Esophagus squamous epithelium (tissue), 4 donors: Measurements from ENCODE around the gene C8G.

Source experiments
- POLR2A ChIP-seq, 4 donors: fragments of 450-650 bp; IDR thresholded peaks; one replicate each; pipeline ENCODE4 v1.6.1; 2017; ENCODE audit warnings: antibody characterized with exemption in 4 of 4, mild to moderate bottlenecking in 4 of 4, moderate library complexity in 3 of 4
- TF ChIP-seq, protein P1 (sequence below), 6 experiments: fragments of 450-650 bp in 4 of 6; fragments of 200-600 bp in 2 of 6; sonication (generic) in 2 of 6; IDR thresholded peaks; one replicate each; pipeline ENCODE4 v1.5.1; 2016 to 2019; ENCODE audit warnings: antibody characterized with exemption in 6 of 6, mild to moderate bottlenecking in 4 of 6, moderate library complexity in 4 of 6

GRCh38 chr9:136942881-136943230 is 2.2 kb upstream of the C8G start:
- TF ChIP-seq, protein P1, sequence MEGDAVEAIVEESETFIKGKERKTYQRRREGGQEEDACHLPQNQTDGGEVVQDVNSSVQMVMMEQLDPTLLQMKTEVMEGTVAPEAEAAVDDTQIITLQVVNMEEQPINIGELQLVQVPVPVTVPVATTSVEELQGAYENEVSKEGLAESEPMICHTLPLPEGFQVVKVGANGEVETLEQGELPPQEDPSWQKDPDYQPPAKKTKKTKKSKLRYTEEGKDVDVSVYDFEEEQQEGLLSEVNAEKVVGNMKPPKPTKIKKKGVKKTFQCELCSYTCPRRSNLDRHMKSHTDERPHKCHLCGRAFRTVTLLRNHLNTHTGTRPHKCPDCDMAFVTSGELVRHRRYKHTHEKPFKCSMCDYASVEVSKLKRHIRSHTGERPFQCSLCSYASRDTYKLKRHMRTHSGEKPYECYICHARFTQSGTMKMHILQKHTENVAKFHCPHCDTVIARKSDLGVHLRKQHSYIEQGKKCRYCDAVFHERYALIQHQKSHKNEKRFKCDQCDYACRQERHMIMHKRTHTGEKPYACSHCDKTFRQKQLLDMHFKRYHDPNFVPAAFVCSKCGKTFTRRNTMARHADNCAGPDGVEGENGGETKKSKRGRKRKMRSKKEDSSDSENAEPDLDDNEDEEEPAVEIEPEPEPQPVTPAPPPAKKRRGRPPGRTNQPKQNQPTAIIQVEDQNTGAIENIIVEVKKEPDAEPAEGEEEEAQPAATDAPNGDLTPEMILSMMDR (IDR thresholded peaks at IDR 0.05), result no peak
- TF ChIP-seq POLR2A (IDR thresholded peaks at IDR 0.05), result no peak
